HepG2 (cell line): Measurements from ENCODE around the gene SSR2.

Experiments
- AFF4 ChIP-seq: sonication (generic); formaldehyde crosslinking; IDR thresholded peaks from 2 replicates; pipeline ENCODE4 v1.4.0; 2020; ENCODE audit warnings: missing genetic modification reagents
- CREBL2 ChIP-seq: sonication (generic); formaldehyde crosslinking; IDR thresholded peaks from 2 replicates; pipeline ENCODE4 v1.8.1; 2023; ENCODE audit warnings: missing genetic modification reagents, mild to moderate bottlenecking, borderline replicate concordance
- ETV6 ChIP-seq: sonication (generic); formaldehyde crosslinking; conservative IDR thresholded peaks from 2 replicates; pipeline ENCODE4 v1.4.0; 2020; ENCODE audit warnings: missing genetic modification reagents
- EZH2 ChIP-seq: conservative IDR thresholded peaks from 2 replicates; pipeline ENCODE4 v1.6.1; 2012; ENCODE audit warnings: mild to moderate bottlenecking, low read depth, low read length, moderate library complexity
- SETDB1 ChIP-seq: sonication (generic); formaldehyde crosslinking; IDR thresholded peaks from 2 replicates; pipeline ENCODE4 v1.5.1; 2020; ENCODE audit warnings: missing genetic modification reagents, mild to moderate bottlenecking, borderline replicate concordance
- ZNF547 ChIP-seq: sonication (generic); formaldehyde crosslinking; IDR thresholded peaks from 2 replicates; pipeline ENCODE4 v1.5.1; 2020; ENCODE audit warnings: mild to moderate bottlenecking, missing genetic modification reagents
- TF ChIP-seq, protein P1 (sequence below), 2 experiments: sonication (generic) in 1 of 2; formaldehyde crosslinking in 1 of 2; IDR thresholded peaks; 2 replicates each; pipeline versions ENCODE4 v1.5.1 to v1.6.1; 2011 to 2020; ENCODE audit warnings: borderline replicate concordance in 1 of 2, low read depth in 1 of 2, low read length in 1 of 2, mild to moderate bottlenecking in 1 of 2, missing genetic modification reagents in 1 of 2, moderate library complexity in 1 of 2
- TF ChIP-seq, protein P2 (sequence below): sonication (generic); formaldehyde crosslinking; IDR thresholded peaks from 2 replicates; pipeline ENCODE4 v1.5.0; 2020; ENCODE audit warnings: mild to moderate bottlenecking, missing genetic modification reagents, moderate library complexity

GRCh38 chr1:156001662-156002171 is 19.0 kb downstream of the SSR2 start:
- TF ChIP-seq, protein P1, sequence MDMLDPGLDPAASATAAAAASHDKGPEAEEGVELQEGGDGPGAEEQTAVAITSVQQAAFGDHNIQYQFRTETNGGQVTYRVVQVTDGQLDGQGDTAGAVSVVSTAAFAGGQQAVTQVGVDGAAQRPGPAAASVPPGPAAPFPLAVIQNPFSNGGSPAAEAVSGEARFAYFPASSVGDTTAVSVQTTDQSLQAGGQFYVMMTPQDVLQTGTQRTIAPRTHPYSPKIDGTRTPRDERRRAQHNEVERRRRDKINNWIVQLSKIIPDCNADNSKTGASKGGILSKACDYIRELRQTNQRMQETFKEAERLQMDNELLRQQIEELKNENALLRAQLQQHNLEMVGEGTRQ (IDR thresholded peaks at IDR 0.05; ENCODE audit: low read depth, low read length), result no peak
- TF ChIP-seq, protein P1 (CRISPR knock-in tag; IDR thresholded peaks at IDR 0.05; ENCODE audit: borderline replicate concordance), result no peak
- TF ChIP-seq, protein P2, sequence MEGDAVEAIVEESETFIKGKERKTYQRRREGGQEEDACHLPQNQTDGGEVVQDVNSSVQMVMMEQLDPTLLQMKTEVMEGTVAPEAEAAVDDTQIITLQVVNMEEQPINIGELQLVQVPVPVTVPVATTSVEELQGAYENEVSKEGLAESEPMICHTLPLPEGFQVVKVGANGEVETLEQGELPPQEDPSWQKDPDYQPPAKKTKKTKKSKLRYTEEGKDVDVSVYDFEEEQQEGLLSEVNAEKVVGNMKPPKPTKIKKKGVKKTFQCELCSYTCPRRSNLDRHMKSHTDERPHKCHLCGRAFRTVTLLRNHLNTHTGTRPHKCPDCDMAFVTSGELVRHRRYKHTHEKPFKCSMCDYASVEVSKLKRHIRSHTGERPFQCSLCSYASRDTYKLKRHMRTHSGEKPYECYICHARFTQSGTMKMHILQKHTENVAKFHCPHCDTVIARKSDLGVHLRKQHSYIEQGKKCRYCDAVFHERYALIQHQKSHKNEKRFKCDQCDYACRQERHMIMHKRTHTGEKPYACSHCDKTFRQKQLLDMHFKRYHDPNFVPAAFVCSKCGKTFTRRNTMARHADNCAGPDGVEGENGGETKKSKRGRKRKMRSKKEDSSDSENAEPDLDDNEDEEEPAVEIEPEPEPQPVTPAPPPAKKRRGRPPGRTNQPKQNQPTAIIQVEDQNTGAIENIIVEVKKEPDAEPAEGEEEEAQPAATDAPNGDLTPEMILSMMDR, result peak; percentile 45
- TF ChIP-seq CREBL2 (CRISPR knock-in tag), result no peak
- TF ChIP-seq AFF4, result no peak
- no peak for TF ChIP-seq ETV6 (CRISPR knock-in tag)
- no peak for TF ChIP-seq EZH2
- TF ChIP-seq SETDB1, result no peak
- no peak for TF ChIP-seq ZNF547 (CRISPR knock-in tag)
